ENCODE measurements around the gene PIGL.
"Not testable (repeated sequence)": the region's sequence is repeated elsewhere in the genome, so short reads cannot be mapped to it uniquely, and the experiment has no call there.

DNA sequence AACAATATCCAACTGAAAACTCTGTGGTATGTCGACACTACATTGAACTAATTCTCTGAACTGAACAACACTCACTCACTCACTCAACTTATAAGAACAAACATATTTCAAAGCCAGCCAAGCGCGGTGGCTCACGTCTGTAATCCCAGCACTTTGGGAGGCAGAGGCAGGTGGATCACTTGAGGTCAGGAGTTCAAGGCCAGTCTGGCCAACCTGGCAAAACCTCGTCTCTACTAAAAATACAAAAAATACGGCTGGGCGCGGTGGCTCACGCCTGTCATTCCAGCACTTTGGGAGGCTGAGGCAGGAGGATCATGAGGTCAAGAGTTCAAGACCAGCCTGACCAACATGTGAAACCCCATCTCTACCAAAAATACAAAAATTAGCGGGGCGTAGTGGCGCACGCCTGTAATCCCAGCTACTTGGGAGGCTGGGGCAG is 15.3 kb upstream of the PIGL start:
- not testable (repeated sequence) for TF ChIP-seq EZH2 (IDR thresholded peaks at IDR 0.05); POLR2AphosphoS5 (IDR thresholded peaks at IDR 0.05; ENCODE audit: borderline replicate concordance, low read depth, low read length)
